HEK293T (cell line): ENCODE measurements around the gene NCL.

Experiments used
- CTCF ChIA-PET: fragments of 350-600 bp; formaldehyde crosslinking; extraction: SDS; loops from one replicate; lab custom pipeline; 2021; ENCODE audit warnings: antibody characterized with exemption, inconsistent platforms; lab: Yijun Ruan, JAX
- POLR2A ChIA-PET: fragments of 350-600 bp; formaldehyde crosslinking; extraction: SDS; loops from one replicate; lab custom pipeline; 2020; ENCODE audit warnings: antibody characterized with exemption, inconsistent platforms; lab: Yijun Ruan, JAX
- DNase-seq: peaks from one replicate; pipeline ENCODE4 v3.0.0; 2012; ENCODE audit warnings: mixed read lengths; ENCODE audit errors: extremely low spot score
- ARNT ChIP-seq: fragments of 450-650 bp; IDR thresholded peaks from 2 replicates; pipeline ENCODE4 v1.6.1; 2017; ENCODE audit warnings: mild to moderate bottlenecking
- BHLHE40 ChIP-seq: fragments of 450-650 bp; IDR thresholded peaks from 2 replicates; pipeline ENCODE4 v1.6.1; 2016; ENCODE audit warnings: mild to moderate bottlenecking, moderate library complexity, borderline replicate concordance
- CTBP1 ChIP-seq: fragments of 450-650 bp; IDR thresholded peaks from 2 replicates; pipeline ENCODE4 v1.6.1; 2016; ENCODE audit warnings: borderline replicate concordance
- ELF4 ChIP-seq: fragments of 450-650 bp; IDR thresholded peaks from 2 replicates; pipeline ENCODE4 v1.6.1; 2017; ENCODE audit warnings: antibody characterized with exemption
- FOXA1 ChIP-seq: fragments of 450-650 bp; IDR thresholded peaks from 2 replicates; pipeline ENCODE4 v1.6.1; 2016; ENCODE audit warnings: mild to moderate bottlenecking
- FOXK2 ChIP-seq: fragments of 450-650 bp; IDR thresholded peaks from 2 replicates; pipeline ENCODE4 v1.6.1; 2016; ENCODE audit warnings: mild to moderate bottlenecking
- FOXM1 ChIP-seq: fragments of 450-650 bp; IDR thresholded peaks from 2 replicates; pipeline ENCODE4 v1.6.1; 2017; ENCODE audit warnings: mild to moderate bottlenecking, borderline replicate concordance
- HDGF ChIP-seq: fragments of 450-650 bp; IDR thresholded peaks from 2 replicates; pipeline ENCODE4 v1.6.1; 2017; ENCODE audit warnings: antibody characterized with exemption, borderline replicate concordance
- L3MBTL2 ChIP-seq: fragments of 450-650 bp; conservative IDR thresholded peaks from 2 replicates; pipeline ENCODE4 v1.6.1; 2016; ENCODE audit warnings: mild to moderate bottlenecking
- LEF1 ChIP-seq: fragments of 450-650 bp; IDR thresholded peaks from 2 replicates; pipeline ENCODE4 v1.6.1; 2017; ENCODE audit warnings: mild to moderate bottlenecking, borderline replicate concordance
- NFRKB ChIP-seq: fragments of 450-650 bp; IDR thresholded peaks from 2 replicates; pipeline ENCODE4 v1.6.1; 2016; ENCODE audit warnings: mild to moderate bottlenecking, moderate library complexity
- PKNOX1 ChIP-seq: fragments of 450-650 bp; IDR thresholded peaks from 2 replicates; pipeline ENCODE4 v1.6.1; 2016
- SP1 ChIP-seq: fragments of 450-650 bp; IDR thresholded peaks from 2 replicates; pipeline ENCODE4 v1.6.1; 2017
- SUZ12 ChIP-seq: fragments of 450-650 bp; IDR thresholded peaks from 2 replicates; pipeline ENCODE4 v1.6.1; 2016; ENCODE audit warnings: mild to moderate bottlenecking
- TARDBP ChIP-seq: fragments of 450-650 bp; IDR thresholded peaks from 2 replicates; pipeline ENCODE4 v1.6.1; 2016
- ZNF384 ChIP-seq: fragments of 450-650 bp; IDR thresholded peaks from 2 replicates; pipeline ENCODE4 v1.6.1; 2016

The NCL gene

GRCh38 chr2:231463698-231464575 lies at the start of gene NCL:
NCL (minus strand) TSS chr2:231464484; CDS start chr2:231464353, 131 bp downstream.
- peak; percentile 56 for DNase-seq
- ChIA-PET POLR2A (interaction anchor here (0.6 to 6.9 kb wide), 51 partner anchors 9 to 411 kb away, joined by 3 to 135 read pairs (median 5); partner anchors contain the start of genes HTR2B, NMUR1 and PTMA), CTCF (interaction anchor here (0.6 to 1.5 kb wide), 4 partner anchors 8 to 138 kb away, joined by 3 to 5 read pairs (median 4); no protein-coding TSS in a partner anchor)
- peak; percentile 91 for TF ChIP-seq ELF4
- peak; percentile 90 for TF ChIP-seq L3MBTL2
- TF ChIP-seq SP1 = no peak

DNA sequence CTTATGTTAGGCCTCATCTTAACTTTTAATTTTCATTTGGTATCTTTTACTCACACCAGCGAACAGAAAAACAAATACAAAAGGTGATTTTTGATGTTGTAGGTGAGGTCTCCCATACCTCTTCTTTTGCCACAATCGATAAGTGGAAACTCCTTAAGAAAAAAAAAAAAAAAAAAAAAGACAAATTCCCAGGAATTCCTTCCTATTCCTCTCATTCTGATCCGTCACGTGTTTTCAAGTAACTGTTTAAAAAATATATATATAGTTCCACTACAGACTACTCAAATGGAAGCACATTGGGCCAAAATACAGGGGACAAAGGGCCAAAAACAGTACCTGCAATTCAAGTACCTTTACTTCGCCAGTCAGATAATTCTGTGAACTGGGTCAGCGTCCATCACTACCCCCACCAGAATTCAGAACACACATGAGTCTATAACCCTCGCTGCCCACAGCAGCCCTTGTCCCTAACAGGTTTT lies 49.5 kb upstream of the NCL start:
- ChIA-PET POLR2A (interaction anchor here (1.0 to 2.6 kb wide), 8 partner anchors 8 to 195 kb away, joined by 3 to 19 read pairs (median 5); partner anchors contain the start of genes NCL and PTMA), CTCF (interaction anchor here (0.7 kb wide), 1 partner anchor 1138 kb away, joined by 3 read pairs; no protein-coding TSS in a partner anchor)
- TF ChIP-seq TARDBP = no peak
- TF ChIP-seq ZNF384 = peak; percentile 59

GRCh38 chr2:231512222-231512621 lies 47.9 kb upstream of the NCL start:
- no peak for TF ChIP-seq L3MBTL2
- TF ChIP-seq PKNOX1 = peak; percentile 47
- TF ChIP-seq CTBP1 = no peak
- ChIA-PET CTCF (interaction anchor here (1.2 kb wide), 1 partner anchor 89 kb away, joined by 3 read pairs; no protein-coding TSS in a partner anchor), POLR2A (interaction anchor here (0.7 to 3.1 kb wide), 2 partner anchors 44 to 48 kb away, joined by 3 to 15 read pairs; partner anchors contain the start of gene NCL)
- no peak for DNase-seq

More for the DNA sequence above, 49.5 kb upstream of the NCL start:
- DNase-seq = no peak

DNA sequence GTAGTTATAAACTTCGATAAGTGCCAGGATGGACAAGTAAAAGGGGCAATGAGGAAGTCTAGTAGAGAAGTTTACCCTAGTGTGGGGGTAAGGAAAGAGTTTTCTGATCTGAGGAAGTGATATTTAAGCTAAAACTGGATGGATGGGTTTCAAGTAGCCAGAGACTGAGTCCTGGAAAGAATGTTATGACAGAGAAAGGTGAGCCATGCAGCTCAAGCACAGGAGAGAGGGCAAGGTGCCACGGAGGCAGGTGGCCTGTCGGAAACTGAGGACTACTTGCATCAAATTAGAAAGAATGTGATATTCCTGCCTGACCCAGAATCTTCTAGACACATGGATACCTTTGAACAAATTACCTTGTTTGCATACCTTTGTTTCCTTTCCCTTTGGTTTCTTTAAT lies 39.5 kb upstream of the NCL start:
- no peak for DNase-seq
- TF ChIP-seq FOXK2 = no peak
- no peak for TF ChIP-seq PKNOX1
- TF ChIP-seq NFRKB = no peak
- TF ChIP-seq L3MBTL2 = no peak
- no peak for TF ChIP-seq SUZ12
- no peak for TF ChIP-seq FOXM1
- no peak for TF ChIP-seq ELF4
- TF ChIP-seq FOXA1 = no peak
- no peak for TF ChIP-seq TARDBP
- no peak for TF ChIP-seq ZNF384
- TF ChIP-seq HDGF = no peak
- TF ChIP-seq SP1 = no peak
- TF ChIP-seq LEF1 = no peak
- no peak for TF ChIP-seq ARNT
- POLR2A ChIA-PET = no interaction called here
- CTCF ChIA-PET = no interaction called here

DNA sequence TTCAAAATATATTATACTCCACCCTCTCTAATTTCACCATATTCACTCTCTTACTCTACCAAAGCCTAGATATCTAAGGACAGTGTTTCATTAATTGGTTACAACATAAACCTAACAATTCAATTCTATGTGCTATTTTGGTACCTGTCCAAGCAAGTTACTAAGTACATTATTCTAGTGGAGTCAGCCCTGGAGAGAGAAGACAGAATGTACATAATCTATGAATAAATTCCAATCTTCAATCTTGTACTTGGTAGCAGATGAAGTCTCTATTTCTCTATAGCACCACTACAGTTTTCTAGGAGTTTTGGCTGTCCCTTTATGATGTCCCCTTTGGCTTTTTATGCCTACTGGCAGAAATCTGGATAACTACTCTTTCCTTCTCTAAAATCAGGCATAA lies 38.3 kb upstream of the NCL start:
- ChIA-PET CTCF (interaction anchor here (0.8 kb wide), 1 partner anchor 15 kb away, joined by 7 read pairs; no protein-coding TSS in a partner anchor), POLR2A (no interaction called here)
- DNase-seq = no peak
- no peak for TF ChIP-seq ELF4
- no peak for TF ChIP-seq SP1
- TF ChIP-seq NFRKB = no peak
- no peak for TF ChIP-seq CTBP1
- no peak for TF ChIP-seq ZNF384
- TF ChIP-seq SUZ12 = no peak
- no peak for TF ChIP-seq L3MBTL2
- no peak for TF ChIP-seq BHLHE40
- TF ChIP-seq PKNOX1 = no peak
- TF ChIP-seq LEF1 = no peak
- no peak for TF ChIP-seq HDGF
- no peak for TF ChIP-seq FOXK2

DNA sequence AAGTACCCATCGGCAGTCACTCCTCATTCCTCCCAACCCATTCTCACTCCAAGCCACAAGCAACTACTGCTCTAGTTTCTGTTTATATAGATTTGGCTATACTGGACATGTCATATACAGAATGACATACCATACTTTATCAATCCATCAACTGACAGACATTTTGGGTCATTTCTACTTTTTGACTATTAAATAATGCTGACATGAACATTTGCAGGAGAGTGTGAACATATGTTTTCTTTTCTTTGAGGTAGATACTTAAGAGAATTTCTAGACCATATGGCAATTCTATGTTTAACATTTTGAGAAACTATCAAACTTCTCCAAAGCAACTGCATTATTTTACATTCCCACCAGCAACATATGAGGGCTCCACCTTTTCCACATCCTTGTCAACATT lies 33.4 kb upstream of the NCL start:
- no peak for TF ChIP-seq HDGF
- TF ChIP-seq SUZ12 = no peak
- TF ChIP-seq CTBP1 = no peak
- TF ChIP-seq PKNOX1 = no peak
- no peak for TF ChIP-seq ARNT
- no peak for TF ChIP-seq FOXA1
- TF ChIP-seq ZNF384 = no peak
- ChIA-PET CTCF (no interaction called here), POLR2A (no interaction called here)
- DNase-seq = no peak
